EL (cell line): ENCODE measurements around the gene OR7A17.

Experiments used
- DNase-seq: peaks from one replicate; pipeline ENCODE4 v3.0.0-alpha.2; 2016

OR7A17 gene

DNA sequence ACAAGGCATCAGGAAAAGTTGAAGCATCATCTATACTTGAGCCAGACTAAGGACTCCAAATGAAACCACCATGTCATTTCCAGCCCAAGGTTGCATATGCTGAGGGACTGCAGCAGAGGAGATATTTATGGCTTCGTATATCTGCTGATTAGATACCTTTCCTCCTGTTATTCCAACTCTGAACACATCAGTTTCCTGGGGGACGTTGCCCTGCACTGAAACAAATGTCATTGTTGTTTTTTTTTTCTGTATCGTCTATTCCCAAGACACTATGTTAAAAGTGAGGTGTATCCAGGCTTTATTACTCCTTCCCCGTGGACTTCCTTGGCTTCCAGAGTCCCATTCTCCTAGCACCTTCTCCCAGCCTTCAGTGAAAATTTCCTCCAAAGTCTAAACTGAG lies at the start of gene OR7A17:
Gene OR7A17, minus strand, starts transcription at position 101 of the 400 bp plus-strand sequence. CDS start 4,777 bp downstream, outside the sequence.
- DNase-seq: no peak

DNA sequence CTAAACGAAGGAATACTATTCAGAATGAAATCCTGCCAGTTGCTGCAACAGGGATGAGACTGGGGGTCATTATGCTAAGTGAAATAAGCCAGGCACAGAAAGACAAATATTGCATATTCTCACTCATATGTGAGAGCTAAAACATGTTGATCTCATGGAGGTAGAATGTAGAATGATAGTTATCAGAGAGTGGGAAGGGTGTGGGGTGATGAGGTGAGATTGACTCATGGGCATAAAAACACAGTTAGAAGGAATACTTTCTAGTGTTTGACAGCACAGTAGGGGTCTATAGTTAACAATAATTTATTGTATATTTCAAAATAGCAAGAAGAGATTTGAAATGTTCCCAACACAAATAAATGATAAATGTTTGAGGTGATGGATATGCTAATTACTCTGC lies 47.6 kb upstream of the OR7A17 start:
- DNase-seq: no peak

DNA sequence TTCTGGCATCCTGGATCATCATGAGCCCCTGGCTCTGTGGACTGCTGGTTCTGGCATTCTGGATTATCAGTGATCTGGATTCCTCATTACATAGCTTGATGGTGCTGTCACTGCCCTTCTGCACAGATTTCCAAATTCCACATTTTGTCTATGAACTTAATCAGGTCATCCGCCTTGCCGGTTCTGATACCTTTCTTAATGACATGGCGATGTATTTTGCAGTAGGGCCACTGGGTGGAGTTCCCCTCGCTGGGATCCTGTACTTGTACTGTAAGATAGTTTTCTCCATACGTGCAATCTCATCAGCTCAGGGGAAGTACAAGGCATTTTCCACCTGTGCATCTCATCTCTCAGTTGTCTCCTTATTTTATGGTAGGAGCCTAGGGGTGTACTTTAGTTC lies 30.9 kb upstream of the OR7A17 start:
- no peak for DNase-seq

DNA sequence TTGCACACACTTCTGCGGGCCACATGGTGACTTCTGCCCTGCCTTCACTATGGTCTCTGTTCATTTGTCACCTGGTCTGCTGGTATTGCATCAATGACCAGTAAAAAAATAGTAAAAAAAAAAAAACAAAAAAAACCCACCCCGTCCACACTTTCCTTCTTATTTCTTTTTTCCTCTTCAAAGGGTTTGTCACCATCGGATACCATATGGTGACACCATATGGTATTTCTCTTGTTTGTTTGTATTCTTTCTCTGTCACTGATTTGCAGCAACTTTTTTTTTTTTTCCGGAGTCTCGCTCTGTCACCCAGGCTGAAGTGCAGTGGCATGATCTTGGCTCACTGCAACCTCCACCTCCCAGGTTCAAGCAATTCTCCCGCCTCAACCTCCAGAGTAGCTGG lies 29.2 kb upstream of the OR7A17 start:
- DNase-seq: no peak

DNA sequence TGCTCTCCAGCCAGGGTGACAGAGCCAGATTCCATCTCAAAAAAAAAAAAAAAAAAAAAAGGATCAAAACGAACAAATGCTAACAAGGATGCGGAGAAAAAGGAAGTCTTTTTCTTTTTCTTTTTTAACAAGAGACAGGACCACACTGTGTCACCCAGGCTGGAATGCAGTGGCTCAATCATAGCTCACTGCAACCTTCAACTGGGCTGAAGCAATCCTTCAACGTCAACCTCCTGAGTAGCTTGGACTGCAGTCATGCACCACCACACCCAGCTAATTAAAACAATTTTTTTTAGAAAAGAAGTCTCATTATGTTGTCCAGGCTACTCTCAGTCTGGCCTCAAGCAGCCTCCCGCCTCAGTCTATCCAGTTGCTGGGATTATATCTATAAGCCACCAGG lies 20.8 kb upstream of the OR7A17 start:
- DNase-seq: no peak

DNA sequence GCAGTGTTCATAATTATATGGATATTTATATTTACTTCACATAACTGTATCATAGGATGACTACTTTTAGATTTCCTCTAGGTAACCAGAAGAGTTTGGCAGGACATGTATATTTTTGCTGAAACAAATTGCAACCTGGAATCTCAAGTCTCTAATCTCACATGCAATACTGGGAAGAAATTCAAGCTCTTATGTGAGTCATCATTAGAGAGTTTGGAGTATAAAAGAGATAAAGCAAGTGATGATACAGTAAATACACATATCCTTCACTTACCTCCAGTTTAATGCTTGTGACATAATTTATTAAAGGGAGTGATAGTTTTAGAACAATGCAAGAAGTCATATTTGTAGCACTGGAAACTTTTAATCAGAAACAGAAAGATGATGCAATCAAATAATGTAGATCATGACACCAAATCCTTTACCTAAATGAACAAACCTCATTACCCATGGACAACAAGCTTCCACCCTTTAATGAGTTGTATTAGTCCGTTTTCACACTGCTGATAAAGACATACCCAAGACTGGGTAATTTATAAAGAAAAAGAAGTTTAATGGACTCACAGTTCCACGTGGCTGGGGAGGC lies 15.8 kb upstream of the OR7A17 start:
- DNase-seq: no peak

DNA sequence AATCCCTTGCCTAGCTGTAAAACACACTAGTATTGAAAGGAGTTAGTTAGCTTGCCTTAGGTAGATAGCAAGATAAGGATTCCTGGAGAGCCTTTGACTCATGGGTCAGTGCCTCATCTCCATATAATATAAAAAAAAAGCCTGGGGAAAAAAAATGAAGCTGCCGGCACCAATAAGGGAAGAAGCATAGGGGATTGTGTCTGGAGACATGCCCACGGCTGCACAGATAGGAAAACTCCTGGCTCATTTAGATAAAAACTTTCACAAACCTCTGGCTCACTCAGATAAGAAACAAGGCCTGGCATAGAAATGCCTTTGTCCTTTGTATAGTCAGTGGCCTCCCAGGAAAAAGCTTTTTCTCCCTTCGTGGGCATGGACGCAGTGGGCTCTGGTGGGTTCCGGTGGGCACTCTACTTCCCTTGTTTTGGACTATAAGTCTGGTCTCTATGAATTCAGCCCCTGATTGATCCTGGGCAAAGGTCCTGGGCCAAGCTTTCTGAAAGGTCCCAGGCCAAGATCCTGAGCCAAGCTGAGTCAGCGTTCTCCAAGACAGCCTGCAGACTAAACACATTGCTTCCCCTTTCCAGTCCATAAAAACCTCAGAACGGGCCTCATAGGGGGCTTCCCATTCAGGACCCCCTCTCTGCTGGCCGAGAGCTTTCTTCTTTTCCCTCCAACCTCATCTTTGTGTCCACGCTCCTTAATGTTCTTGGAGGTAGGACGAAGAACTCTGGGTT lies 4.9 kb upstream of the OR7A17 start:
- DNase-seq: no peak

DNA sequence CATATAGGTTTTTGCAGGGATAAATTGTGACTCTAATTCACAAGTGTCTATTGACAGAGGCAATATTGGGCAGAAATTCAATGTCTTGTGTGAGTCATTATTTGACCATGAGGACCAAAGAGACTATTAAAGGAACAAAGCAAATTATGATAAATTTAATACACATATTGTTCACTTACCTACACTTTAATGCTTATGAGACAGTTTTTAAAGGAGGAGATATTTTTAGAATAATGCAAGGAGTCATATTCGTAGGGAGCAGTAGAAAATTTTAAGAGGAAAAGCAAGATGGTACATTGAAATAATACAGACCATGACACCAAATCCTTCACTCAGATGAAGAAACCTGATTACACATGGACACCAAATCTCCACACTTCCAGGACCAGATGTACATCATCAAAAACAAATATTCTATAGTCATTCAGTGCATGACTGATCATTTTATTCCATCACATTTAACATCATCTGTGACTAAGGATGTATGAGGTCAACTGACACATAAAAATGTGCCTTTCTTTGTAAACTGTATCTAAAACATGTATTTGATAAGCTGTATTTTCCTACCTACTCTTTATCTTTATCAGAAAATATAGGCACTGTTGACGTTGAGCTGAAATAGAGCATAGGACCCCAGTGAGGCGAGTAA lies 4.2 kb upstream of the OR7A17 start:
- no peak for DNase-seq

DNA sequence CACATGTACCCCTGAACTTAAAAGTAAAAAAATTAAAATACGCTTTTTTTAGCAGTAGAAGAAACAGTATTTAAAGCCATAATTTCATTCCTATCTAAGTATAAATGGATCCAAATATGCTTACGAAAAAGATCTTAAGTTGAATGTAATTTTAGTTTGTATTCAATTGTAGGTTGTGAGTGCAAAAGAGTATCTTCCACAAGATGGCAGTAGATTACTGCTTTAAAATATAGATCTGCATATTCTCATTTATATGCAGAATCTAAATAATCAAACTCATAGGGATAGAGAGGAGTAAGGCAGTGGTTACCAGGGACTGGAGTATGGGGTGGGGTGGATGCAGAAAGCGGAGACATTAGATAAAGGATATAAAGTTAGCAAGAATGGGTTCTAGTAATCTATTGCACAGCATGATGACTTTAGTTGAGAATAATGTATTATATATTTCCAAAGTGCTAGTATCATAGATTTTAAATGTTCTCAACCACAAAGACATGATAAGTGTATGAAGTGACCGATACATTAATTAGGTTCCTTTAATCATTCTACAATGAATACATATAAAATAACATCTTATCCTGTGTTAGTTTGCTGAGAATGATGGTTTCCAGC lies 14.2 kb downstream of the OR7A17 start:
- DNase-seq: peak; percentile 6

DNA sequence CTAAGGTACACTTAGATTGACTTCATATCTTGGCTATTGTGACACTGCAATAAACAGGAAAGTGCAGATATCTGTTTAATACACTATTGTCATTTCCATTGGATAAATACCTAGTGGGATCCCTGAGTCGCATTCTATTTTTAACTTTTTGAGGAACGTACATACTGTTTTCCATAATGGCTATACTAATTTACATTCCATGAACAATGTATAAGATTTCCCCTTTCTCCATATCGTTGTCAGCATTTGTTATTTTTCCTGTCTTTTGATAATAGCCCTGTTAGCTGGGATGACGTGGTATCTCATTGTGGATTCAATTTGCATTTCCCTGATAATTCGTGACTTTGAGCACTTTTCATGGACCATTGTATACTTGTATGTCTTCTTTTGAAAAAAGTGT lies 17.4 kb downstream of the OR7A17 start:
- DNase-seq: no peak

DNA sequence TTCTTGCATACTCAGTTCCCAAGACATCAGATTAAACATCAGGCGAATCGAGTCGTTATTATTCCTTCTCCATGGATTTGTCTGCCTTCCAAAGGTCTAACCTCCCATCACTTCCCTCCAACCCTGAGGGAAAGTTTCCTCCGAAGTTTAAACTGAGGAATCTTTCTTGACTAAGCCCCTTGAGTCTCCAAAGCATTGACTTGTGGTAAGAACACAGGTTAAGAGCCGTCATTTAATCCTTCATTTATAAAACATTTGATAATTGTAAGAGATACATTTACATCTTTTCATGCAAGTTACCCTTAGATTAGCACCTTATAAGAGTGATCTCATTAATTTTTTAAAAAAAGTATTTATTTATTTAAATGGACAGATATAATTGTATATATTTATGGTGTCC lies 37.1 kb downstream of the OR7A17 start, which contains the start of gene OR7A10:
Gene OR7A10, minus strand, starts transcription at position 101 of the 400 bp plus-strand sequence. CDS start 7,045 bp downstream, outside the sequence.
- DNase-seq: no peak

DNA sequence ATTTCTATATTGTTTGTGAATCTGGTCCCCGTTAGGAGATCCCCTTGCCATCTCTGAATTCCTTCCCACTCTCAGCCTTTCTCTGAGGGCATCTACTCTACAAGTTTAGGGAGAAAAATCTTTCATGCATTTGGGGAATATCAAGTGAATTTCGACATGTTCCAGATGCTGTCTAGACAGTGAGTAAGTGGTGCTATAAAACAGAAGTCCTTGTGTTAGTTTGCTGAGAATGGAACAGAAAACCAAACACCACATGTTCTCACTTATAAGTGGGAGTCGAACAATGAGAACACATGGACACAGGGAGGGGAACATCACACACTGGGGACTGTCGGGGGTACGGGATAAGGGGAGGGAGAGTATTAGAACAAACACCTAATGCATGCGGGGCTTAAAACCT lies 42.4 kb downstream of the OR7A17 start:
- DNase-seq: no peak

DNA sequence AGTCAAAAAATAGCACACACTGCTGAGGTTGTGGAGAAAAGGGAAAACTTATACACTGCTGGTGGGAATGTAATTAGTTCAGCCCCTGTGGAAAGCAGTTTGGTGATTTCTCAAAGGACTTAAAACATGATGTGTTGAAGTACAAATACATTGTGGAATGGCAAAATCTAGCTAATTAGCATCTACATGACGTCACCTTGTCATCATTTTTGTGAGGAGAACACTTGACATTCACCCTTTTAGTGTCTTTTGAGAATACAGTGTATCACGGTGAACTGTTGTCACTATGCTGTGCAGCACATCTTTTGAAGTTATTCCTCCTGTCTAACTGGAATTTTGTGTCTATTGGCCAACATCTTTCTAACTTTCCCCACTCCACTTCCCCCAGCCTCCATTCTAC lies 42.8 kb downstream of the OR7A17 start:
- DNase-seq: no peak

DNA sequence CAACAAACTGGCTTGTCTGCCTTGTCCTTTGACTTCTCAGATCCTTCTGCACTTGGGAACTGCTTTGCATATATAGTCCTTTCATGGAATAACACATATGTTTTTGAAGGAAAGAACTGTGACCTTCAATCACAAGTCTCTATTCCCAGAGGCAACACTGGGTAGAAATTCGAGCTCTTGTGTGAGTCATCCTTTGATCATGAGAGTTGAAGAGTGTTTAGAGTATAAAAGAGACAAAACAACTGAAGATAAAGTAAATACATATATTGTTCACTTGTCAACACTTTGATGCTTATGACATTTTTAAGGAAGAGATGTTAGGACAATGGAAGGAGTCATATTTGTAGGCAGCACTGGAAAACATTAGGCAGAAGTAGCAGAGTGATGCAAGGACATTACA lies 45.7 kb downstream of the OR7A17 start:
- DNase-seq: no peak

DNA sequence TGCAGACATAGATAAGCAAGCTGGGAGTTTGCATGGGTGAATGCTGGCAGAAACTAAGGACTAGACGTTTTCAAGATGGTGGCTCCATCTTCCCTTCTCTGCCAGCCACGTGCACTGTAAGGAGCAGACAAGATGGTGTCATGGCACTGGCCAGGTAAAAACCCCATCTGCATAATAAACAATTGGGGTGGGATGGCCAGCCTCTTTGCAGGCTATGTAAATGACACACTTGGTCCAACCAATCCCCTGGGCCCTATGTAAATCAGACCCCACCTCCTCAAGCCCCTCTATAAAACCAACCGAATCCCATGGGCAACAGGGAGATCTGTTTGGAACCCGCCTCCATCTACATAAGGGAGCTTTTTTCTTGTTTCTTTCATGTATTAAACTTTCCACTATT lies 48.5 kb downstream of the OR7A17 start:
- no peak for DNase-seq

DNA sequence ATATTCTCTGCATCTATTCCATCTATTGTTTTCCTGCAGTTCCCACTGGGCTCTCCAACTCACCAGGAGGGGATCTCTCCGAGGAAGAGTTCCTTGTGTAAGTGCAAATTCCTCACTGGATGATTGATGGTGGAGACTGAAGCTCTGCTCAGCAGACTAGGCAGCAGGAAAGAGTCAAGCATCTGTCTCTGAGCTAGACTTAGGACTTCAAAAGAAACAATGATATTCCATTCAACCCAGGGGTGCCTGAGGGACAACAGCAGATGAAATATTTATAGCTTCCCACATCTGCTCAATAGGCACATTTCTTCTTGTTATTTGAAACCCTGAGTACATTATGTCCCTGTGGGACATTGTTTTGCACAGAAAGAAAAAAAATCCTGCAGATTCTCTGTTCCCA lies 50.9 kb downstream of the OR7A17 start, which contains the start of the genes OR7A5 and OR7C1:
Gene OR7A5, minus strand, starts transcription at position 175 of the 400 bp plus-strand sequence. CDS start 6,944 bp downstream, outside the sequence.
Gene OR7C1, minus strand, starts transcription at position 175 of the 400 bp plus-strand sequence. CDS start 35,049 bp downstream, outside the sequence.
- DNase-seq: no peak

DNA sequence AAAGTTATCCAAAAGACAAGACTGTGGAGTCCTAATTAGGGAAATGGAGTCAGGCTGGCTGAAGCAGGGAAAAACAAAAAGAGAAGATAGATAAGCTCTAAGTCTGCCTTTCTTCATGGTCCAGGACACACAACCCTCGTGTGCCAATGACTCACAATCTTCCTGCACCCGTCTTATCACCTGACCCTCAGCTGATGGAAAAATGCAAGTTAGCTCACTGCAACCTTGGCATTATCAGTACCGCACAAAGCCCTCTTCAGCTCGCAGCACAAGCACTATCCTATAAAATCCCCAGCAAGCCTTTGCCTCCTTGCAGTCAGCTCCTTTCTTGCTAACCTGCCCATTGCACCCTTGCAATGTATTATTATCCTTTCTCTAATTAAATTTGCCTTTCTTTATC lies 55.2 kb downstream of the OR7A17 start:
- no peak for DNase-seq
